ENCODE results near the gene MDM4. TPM values are rescaled to one million over a fixed set of nuclear protein-coding genes. Genes with fewer than 3 reads are reported as not detected.
"Not testable (repeated sequence)": the region's sequence is repeated elsewhere in the genome, so short reads cannot be mapped to it uniquely, and the experiment has no call there.

The MDM4 gene
- total RNA-seq, 1 donor from 2014 or later, result 9.9 TPM

DNA sequence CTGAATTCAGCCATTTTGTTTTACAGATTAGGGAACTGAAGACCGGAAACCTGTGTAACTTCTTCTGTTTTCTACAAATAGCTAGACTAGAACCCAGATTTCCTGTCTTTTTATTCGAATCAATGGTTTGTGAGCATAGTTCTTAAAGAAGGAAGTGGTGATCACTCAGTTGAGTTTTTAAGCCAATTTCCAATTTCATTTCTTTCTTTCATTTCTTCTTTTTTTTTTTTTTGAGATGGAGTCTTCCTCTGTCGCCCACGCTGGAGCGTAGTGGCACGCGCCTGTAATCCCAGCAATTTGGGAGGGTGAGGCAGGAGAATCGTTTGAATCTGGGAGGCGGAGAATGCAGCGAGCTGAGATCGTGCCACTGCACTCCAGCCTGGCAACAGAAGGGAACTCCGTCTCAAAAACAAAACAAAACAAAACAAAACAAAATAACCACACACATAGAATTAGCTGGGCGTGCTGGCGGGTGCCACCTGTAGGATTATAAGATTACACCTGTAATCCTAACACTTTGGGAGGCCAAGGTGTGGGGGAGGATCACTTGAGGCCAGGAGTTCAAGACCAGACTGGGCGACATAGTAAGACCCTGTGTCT, 3.0 kb upstream of the MDM4 start:
- no peak for DNase-seq (ENCODE audit: low spot score in 2 of 2)
- no peaks in the 10 kb centered on the region for H3K36me3 ChIP-seq
- H3K4me1 ChIP-seq, result peaks cover 7 to 12% of the 10 kb centered on the region in 2 donors
- no peaks in the 10 kb centered on the region for H3K27me3 ChIP-seq
- no peak overlapping the region for H3K4me3 ChIP-seq
- H3K27ac ChIP-seq, result peak overlapping the region in 1 of 2 donors; percentile 18
- intact Hi-C loops (cut with DNase I), result no loop called here
- TF ChIP-seq, protein P1, sequence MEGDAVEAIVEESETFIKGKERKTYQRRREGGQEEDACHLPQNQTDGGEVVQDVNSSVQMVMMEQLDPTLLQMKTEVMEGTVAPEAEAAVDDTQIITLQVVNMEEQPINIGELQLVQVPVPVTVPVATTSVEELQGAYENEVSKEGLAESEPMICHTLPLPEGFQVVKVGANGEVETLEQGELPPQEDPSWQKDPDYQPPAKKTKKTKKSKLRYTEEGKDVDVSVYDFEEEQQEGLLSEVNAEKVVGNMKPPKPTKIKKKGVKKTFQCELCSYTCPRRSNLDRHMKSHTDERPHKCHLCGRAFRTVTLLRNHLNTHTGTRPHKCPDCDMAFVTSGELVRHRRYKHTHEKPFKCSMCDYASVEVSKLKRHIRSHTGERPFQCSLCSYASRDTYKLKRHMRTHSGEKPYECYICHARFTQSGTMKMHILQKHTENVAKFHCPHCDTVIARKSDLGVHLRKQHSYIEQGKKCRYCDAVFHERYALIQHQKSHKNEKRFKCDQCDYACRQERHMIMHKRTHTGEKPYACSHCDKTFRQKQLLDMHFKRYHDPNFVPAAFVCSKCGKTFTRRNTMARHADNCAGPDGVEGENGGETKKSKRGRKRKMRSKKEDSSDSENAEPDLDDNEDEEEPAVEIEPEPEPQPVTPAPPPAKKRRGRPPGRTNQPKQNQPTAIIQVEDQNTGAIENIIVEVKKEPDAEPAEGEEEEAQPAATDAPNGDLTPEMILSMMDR (IDR thresholded peaks at IDR 0.05), result no peak
- H3K9me3 ChIP-seq, result no peaks in the 10 kb centered on the region

DNA sequence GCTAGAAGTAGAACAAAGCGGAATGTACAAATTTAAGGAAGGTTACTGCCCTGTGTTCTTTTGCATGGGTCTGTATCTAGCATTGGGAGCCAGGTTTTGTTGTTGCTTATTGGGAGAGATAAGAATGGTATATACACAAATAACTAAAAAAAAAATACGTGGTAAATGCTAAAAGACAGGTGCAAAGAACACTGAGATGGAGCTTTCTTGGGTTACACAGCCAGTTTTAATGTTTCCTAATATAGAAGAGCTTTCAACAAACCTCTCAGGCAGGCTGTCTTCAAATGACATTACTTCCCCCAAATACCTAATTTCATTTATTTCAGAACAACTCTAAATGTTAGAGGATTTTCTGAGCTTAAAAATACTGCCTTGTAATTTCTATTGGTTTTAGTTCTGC, 1.4 kb upstream of the MDM4 start:
- peaks cover 7 to 16% of the 10 kb centered on the region in 2 donors for H3K4me1 ChIP-seq
- no peaks in the 10 kb centered on the region for H3K36me3 ChIP-seq
- H3K9me3 ChIP-seq, result no peaks in the 10 kb centered on the region
- DNase-seq (ENCODE audit: low spot score in 2 of 2), result no peak
- TF ChIP-seq, protein P1 (IDR thresholded peaks at IDR 0.05), result no peak
- no peaks in the 10 kb centered on the region for H3K27me3 ChIP-seq
- no peak overlapping the region for H3K27ac ChIP-seq
- intact Hi-C loops (cut with DNase I), result loop anchor here (5.0 kb wide), 1 partner anchor 653 kb away; the partner anchor contains the start of gene SNRPE
- H3K4me3 ChIP-seq, result no peak overlapping the region

DNA sequence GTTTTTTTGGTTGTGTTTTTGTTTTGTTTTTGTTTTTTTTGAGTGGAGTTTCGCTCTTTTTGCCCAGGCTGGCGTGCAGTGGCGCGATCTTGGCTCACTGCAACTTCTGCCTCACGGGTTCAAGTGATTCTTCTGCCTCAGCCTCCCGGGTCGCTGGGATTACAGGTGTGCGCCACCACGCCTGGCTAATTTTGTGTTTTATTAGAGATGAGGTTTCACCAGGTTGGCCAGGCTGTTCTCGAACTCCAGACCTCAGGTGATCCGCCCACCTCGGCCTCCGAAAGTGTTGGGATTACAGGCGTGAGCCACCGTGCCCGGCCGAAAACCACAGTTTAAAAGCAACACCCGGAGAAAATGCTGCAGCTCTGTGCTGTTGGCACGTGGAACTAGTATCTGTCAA, 1.2 kb downstream of the MDM4 start:
- Histone ChIP-seq H3K4me1 (peaks cover 7 to 16% of the 10 kb centered on the region in 2 donors), H3K4me3 (peak overlapping the region; percentile 82 to 97)
- H3K27me3 ChIP-seq; H3K27ac ChIP-seq; H3K9me3 ChIP-seq; DNase-seq (ENCODE audit: low spot score in 2 of 2); H3K36me3 ChIP-seq: not testable (repeated sequence)
- intact Hi-C loops (cut with DNase I), result loop anchor here (5.0 kb wide), 1 partner anchor 655 kb away; the partner anchor contains the start of gene SNRPE

DNA sequence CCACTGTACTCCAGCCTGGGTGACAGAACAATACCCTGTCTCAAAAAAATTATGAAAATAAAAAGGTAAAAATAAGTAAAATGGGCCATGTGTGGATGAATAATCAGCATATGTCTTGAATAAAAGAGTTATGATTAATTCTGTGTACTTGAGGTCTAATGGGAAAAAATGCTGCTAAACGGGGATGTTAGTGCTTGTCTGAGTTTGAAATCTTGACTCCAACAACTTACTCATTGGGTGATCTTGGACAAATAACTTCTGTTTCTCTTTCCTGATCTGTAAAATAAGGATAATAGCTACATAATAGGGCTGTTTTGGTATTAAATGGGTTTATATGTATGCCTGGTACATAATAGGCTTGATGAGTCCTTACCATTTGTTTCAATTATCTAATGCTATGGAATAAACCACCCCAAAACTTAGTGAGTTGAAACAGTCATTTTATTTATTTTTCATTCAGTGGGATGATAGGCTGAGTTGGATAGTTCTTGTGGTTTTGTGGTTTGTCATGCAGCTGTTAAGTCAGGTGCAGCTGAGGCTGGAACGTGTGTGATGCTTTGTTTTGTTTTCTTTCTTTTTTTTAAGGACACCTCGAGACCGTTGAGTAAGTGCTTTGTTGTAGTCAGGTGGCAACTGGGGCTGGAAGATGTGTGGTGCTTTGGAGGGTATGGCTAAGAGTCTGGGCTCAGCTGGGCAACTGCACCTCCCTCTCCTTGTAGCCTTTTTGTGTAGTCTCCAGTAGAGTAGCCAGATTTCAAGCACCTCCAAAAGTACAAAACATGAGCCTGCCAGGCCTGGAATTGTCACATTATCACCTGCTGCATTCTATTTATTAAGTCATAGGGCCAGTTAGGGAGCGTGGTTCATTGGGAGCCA, 4.9 kb downstream of the MDM4 start:
- no peak overlapping the region for H3K4me3 ChIP-seq
- no peak overlapping the region for H3K27ac ChIP-seq
- TF ChIP-seq, protein P1 (IDR thresholded peaks at IDR 0.05), result no peak
- peaks cover 4 to 16% of the 10 kb centered on the region in 2 donors for H3K4me1 ChIP-seq
- H3K27me3 ChIP-seq, result no peaks in the 10 kb centered on the region
- H3K36me3 ChIP-seq, result peaks cover 6 to 15% of the 10 kb centered on the region in 2 donors
- intact Hi-C loops (cut with DNase I), result no loop called here
- H3K9me3 ChIP-seq, result no peaks in the 10 kb centered on the region
- DNase-seq (ENCODE audit: low spot score in 2 of 2), result no peak

DNA sequence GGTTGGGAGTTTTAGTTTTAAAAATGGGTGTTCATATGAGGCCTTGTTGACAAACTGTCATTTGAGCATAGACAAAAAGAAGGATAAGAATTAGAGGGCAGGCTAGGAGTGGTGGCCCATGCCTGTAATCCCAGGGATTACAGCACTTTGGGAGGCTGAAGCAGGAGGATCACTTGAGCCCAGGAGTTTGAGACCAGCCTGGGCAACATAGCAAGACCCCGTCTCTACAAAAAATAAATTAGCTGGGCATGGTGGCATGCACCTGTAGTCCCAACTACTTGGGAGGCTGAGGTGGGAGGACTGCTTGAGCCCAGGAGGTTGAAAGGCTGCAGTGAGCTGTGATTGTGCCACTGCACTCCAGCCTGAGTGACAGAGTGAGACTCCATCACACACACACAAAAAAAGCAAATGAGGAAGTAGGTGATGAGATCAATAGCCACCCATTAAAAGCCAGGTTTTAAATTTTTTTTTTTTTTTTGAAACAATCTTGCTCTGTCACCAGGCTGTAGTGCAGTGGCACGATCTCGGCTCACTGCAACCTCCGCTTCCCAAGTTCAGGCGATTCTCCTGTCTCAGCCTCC, 5.8 kb downstream of the MDM4 start:
- intact Hi-C loops (cut with DNase I); H3K9me3 ChIP-seq; H3K27ac ChIP-seq; DNase-seq (ENCODE audit: low spot score in 2 of 2); H3K4me3 ChIP-seq; H3K27me3 ChIP-seq: not testable (repeated sequence)
- peaks cover 15 to 24% of the 10 kb centered on the region in 2 donors for H3K36me3 ChIP-seq
- H3K4me1 ChIP-seq, result peaks cover 4 to 15% of the 10 kb centered on the region in 2 donors

DNA sequence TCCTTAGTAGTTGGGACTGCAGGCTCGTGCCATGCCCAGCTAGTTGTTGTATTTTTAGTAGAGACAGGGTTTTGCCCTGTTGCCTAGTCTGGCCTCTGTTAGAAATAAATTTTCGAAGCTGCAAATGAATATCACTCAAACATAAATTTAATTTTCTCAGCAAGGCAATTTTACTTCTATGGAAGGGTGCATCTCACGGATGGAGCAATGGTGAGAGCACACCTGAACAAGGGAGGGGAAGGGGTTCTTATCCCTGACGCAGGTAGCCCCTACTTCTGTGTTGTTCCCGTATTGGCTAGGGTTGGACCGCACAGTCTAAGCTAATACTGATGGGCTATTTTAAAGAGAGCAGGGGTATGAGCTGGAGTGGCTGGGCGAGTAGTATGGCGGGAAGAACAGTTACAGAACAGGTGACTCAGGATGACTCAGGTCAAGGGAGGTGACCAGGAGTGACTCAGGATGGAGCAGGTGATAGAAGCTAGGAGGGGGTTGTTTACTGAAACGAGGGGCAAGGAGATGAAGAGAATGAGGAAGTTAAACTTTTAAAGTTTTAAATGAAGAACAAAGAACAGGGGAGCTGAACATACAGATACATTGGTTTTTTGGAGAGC, 7.5 kb downstream of the MDM4 start:
- no peaks in the 10 kb centered on the region for H3K27me3 ChIP-seq
- H3K9me3 ChIP-seq, result no peaks in the 10 kb centered on the region
- peaks cover 31 to 41% of the 10 kb centered on the region in 2 donors for H3K36me3 ChIP-seq
- no peaks in the 10 kb centered on the region for H3K4me1 ChIP-seq
- intact Hi-C loops (cut with DNase I), result no loop called here
- TF ChIP-seq, protein P1 (IDR thresholded peaks at IDR 0.05), result no peak
- no peak for DNase-seq (ENCODE audit: low spot score in 2 of 2)
- no peak overlapping the region for H3K4me3 ChIP-seq
- H3K27ac ChIP-seq, result no peak overlapping the region
